ENCODE results near the gene ZNF264.

DNA sequence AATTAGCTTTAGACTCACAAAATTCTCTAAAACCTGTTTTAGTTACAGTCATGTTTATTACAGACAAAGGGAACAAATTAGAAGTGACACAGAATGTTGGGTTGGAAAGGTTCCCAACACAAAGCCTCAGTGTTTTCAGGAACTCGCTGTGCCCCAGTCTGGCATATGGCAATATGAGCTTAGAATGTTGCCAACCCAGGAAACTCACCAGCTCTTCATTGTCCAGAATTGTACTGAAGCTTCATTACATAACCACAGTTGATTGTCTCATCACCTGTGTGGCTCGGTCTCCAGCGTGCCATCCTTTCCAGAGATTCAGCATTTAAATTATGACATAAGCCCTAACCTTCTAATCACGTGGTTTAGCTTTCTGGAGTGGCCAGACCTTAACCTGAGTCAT lies 19.1 kb downstream of the ZNF264 start:
- TF ChIP-seq EZH2 (IDR thresholded peaks at IDR 0.05; ENCODE audit: borderline replicate concordance, insufficient read depth, low read depth, low read length, poor library complexity, severe bottlenecking) (no peak), CTCF (IDR thresholded peaks at IDR 0.05) (no peak)

Data from B cell (primary cell).